HCT116 (cell line): ENCODE data around the gene CTTNBP2. TPM values are rescaled to one million over a fixed set of nuclear protein-coding genes. Genes with fewer than 3 reads are reported as not detected.

Source experiments
- ATAC-seq: fragments of 200-7000 bp; cut with Tn5 transposase; 2 replicates; pipeline ENCODE4 v1.9.1; 2020; ENCODE audit warnings: mild to moderate bottlenecking, moderate library complexity
- BruUV-seq: library from RNA; stranded (reverse); fragments of 400-500 nt; replicated peaks from 2 replicates; lab custom pipeline; 2021; lab: Mats Ljungman, UMichigan
- CTCF ChIA-PET: fragments of 300-600 bp; sonication (Branson Sonifier 250); formaldehyde crosslinking; loops from one replicate; lab custom pipeline; 2021; ENCODE audit warnings: antibody characterized with exemption; lab: Charles Lee
- POLR2A ChIA-PET: fragments of 300-600, 350-600 bp; sonication (Branson Sonifier 250); formaldehyde crosslinking; loops from one replicate; lab custom pipeline; 2021; ENCODE audit warnings: antibody characterized with exemption; lab: Charles Lee
- RAD21 ChIA-PET, 2 experiments: fragments of 300-600 bp; sonication (Branson Sonifier 250); formaldehyde crosslinking; loops; one replicate each; lab custom pipeline; 2023; ENCODE audit warnings: low total read pairs in 2 of 2; ENCODE audit not compliant: uncharacterized antibody in 2 of 2, unreplicated experiment in 2 of 2, low non-redundant PET in 1 of 2; lab: Charles Lee
- DNase-seq: peaks from one replicate; pipeline ENCODE4 v3.0.0-alpha.2; 2010; ENCODE audit warnings: low read depth, low spot score
- H2AFZ ChIP-seq: fragments of 200-600 bp; shearing (Covaris generic), sonication (generic); 2 replicates; pipeline ENCODE4 v1.6.1; 2017; ENCODE audit warnings: low read depth, mixed run types, mixed read lengths, antibody characterized with exemption, low read length; ENCODE audit not compliant: poor library complexity, severe bottlenecking
- H3K27ac ChIP-seq: 2 replicates; pipeline ENCODE4 v1.5.1; 2012; ENCODE audit warnings: low read depth, low read length
- H3K27me3 ChIP-seq: fragments of 200-600 bp; sonication (generic); 2 replicates; pipeline ENCODE4 v1.6.1; 2016; ENCODE audit warnings: mixed run types, low read length, mixed read lengths; ENCODE audit not compliant: insufficient read depth
- H3K36me3 ChIP-seq, 2 experiments: fragments of 200-500 bp in 1 of 2; fragments of 200-600 bp in 1 of 2; sonication (Bioruptor generic) in 1 of 2; sonication (generic) in 1 of 2; 2 replicates each; pipeline versions ENCODE4 v1.5.1 to v1.6.1; 2014 to 2016; ENCODE audit warnings: low read length in 2 of 2, inconsistent platforms in 1 of 2, mixed read lengths in 1 of 2, mixed run types in 1 of 2; ENCODE audit not compliant: insufficient read depth in 2 of 2, control insufficient read depth in 1 of 2
- H3K4me1 ChIP-seq, 2 experiments: fragments of 200-600 bp in 1 of 2; sonication (generic) in 1 of 2; 2 replicates each; pipeline versions ENCODE4 v1.5.1 to v1.6.1; 2012 to 2017; ENCODE audit warnings: low read length in 2 of 2, inconsistent platforms in 1 of 2, mild to moderate bottlenecking in 1 of 2, mixed read lengths in 1 of 2, mixed run types in 1 of 2, moderate library complexity in 1 of 2; ENCODE audit not compliant: insufficient read depth in 2 of 2, control insufficient read depth in 1 of 2
- H3K4me2 ChIP-seq: fragments of 200-600 bp; sonication (generic); 2 replicates; pipeline ENCODE4 v1.6.1; 2017; ENCODE audit warnings: mixed run types, low read length, mixed read lengths
- H3K4me3 ChIP-seq, 2 experiments: fragments of 200-600 bp in 1 of 2; sonication (generic) in 1 of 2; replicated peaks in 1 of 2; 2 replicates each; pipeline ENCODE4 v1.5.1; 2011 to 2016; ENCODE audit warnings: low read length in 2 of 2, control low read depth in 1 of 2, low read depth in 1 of 2, mild to moderate bottlenecking in 1 of 2, mixed read lengths in 1 of 2, mixed run types in 1 of 2
- H3K79me2 ChIP-seq: fragments of 200-600 bp; sonication (generic); 2 replicates; pipeline ENCODE4 v1.6.1; 2017; ENCODE audit warnings: mild to moderate bottlenecking, mixed run types, low read length, moderate library complexity, mixed read lengths; ENCODE audit not compliant: insufficient read depth
- H3K9ac ChIP-seq: fragments of 200-600 bp; sonication (generic); 2 replicates; pipeline ENCODE4 v1.6.1; 2016; ENCODE audit warnings: low read length, mixed read lengths
- H3K9me2 ChIP-seq: fragments of 200-600 bp; sonication (generic), shearing (Covaris generic); 2 replicates; pipeline ENCODE4 v1.6.1; 2017; ENCODE audit warnings: mixed run types, mild to moderate bottlenecking, moderate library complexity; ENCODE audit not compliant: insufficient read depth
- H3K9me3 ChIP-seq, 2 experiments: fragments of 200-500 bp in 1 of 2; fragments of 200-600 bp in 1 of 2; sonication (Bioruptor generic) in 1 of 2; sonication (generic) in 1 of 2; 2 replicates each; pipeline ENCODE4 v1.6.1; 2014 to 2017; ENCODE audit warnings: low read length in 2 of 2, mixed read lengths in 2 of 2, inconsistent platforms in 1 of 2, low read depth in 1 of 2, mild to moderate bottlenecking in 1 of 2, mixed run types in 1 of 2, moderate library complexity in 1 of 2; ENCODE audit not compliant: control insufficient read depth in 1 of 2, insufficient read depth in 1 of 2
- H4K20me1 ChIP-seq: fragments of 200-600 bp; sonication (generic), shearing (Covaris generic); 2 replicates; pipeline ENCODE4 v1.6.1; 2017; ENCODE audit warnings: mixed run types, mild to moderate bottlenecking, moderate library complexity; ENCODE audit not compliant: insufficient read depth
- CBX3 ChIP-seq: IDR thresholded peaks from 2 replicates; pipeline ENCODE4 v1.6.1; 2012; ENCODE audit warnings: low read depth
- CTCF ChIP-seq, 3 experiments: fragments of 200-600 bp in 1 of 3; sonication (generic) in 1 of 3; IDR thresholded peaks in 2 of 3; conservative IDR thresholded peaks in 1 of 3; 2 replicates each; pipeline ENCODE4 v1.5.1; 2012 to 2017; ENCODE audit warnings: low read depth in 2 of 3, low read length in 2 of 3, antibody characterized with exemption in 1 of 3, borderline replicate concordance in 1 of 3, control low read depth in 1 of 3, mild to moderate bottlenecking in 1 of 3, mixed read lengths in 1 of 3, mixed run types in 1 of 3, moderate library complexity in 1 of 3; ENCODE audit not compliant: insufficient read depth in 1 of 3
- EGR1 ChIP-seq: IDR thresholded peaks from 2 replicates; pipeline ENCODE4 v1.6.1; 2012; ENCODE audit warnings: low read depth
- ELF1 ChIP-seq: IDR thresholded peaks from 2 replicates; pipeline ENCODE4 v1.6.1; 2012; ENCODE audit warnings: low read depth, borderline replicate concordance
- EZH2 ChIP-seq: fragments of 200-600 bp; sonication (generic); IDR thresholded peaks from 2 replicates; pipeline ENCODE4 v1.6.1; 2017; ENCODE audit warnings: antibody characterized with exemption, mixed run types
- EZH2phosphoT487 ChIP-seq: fragments of 200-600 bp; IDR thresholded peaks from 2 replicates; pipeline ENCODE4 v1.6.1; 2018; ENCODE audit warnings: antibody characterized with exemption, borderline replicate concordance
- FOSL1 ChIP-seq: IDR thresholded peaks from 2 replicates; pipeline ENCODE4 v1.6.1; 2012; ENCODE audit warnings: low read depth
- POLR2A ChIP-seq: IDR thresholded peaks from 2 replicates; pipeline ENCODE4 v1.7.0; 2011; ENCODE audit warnings: borderline replicate concordance; ENCODE audit not compliant: insufficient read depth, insufficient read length; ENCODE audit errors: extremely low read depth
- POLR2AphosphoS5 ChIP-seq: IDR thresholded peaks from 2 replicates; pipeline ENCODE4 v1.6.1; 2011; ENCODE audit warnings: mild to moderate bottlenecking, low read depth, low read length, moderate library complexity
- SIN3A ChIP-seq: IDR thresholded peaks from 2 replicates; pipeline ENCODE4 v1.6.1; 2012; ENCODE audit warnings: low read depth
- SP1 ChIP-seq: IDR thresholded peaks from 2 replicates; pipeline ENCODE4 v1.6.1; 2012; ENCODE audit warnings: low read depth
- TCF7L2 ChIP-seq: IDR thresholded peaks from 2 replicates; pipeline ENCODE4 v1.7.0; 2011; ENCODE audit warnings: borderline replicate concordance, inconsistent platforms; ENCODE audit not compliant: insufficient read depth, insufficient read length; ENCODE audit errors: extremely low read depth
- intact Hi-C: fragments of 100-400 bp; cut with micrococcal nuclease; formaldehyde crosslinking; loops from 2 replicates; pipeline ENCODE4 v1.10.0; 2022
- total RNA-seq: library from RNA; stranded (reverse); gene quantifications from one replicate; pipeline ENCODE4 v1.2.1, GENCODE V29; 2021; ENCODE audit not compliant: unreplicated experiment
- TF ChIP-seq, protein P1 (sequence below): IDR thresholded peaks from 2 replicates; pipeline ENCODE4 v1.6.1; 2011; ENCODE audit warnings: mild to moderate bottlenecking, low read length, moderate library complexity; ENCODE audit not compliant: insufficient replicate concordance; ENCODE audit errors: extremely low read depth
- TF ChIP-seq, protein P2 (sequence below): IDR thresholded peaks from 2 replicates; pipeline ENCODE4 v1.6.1; 2012

Gene CTTNBP2
- total RNA-seq, 1 experiment from 2014 or later, result 5.4 TPM

DNA sequence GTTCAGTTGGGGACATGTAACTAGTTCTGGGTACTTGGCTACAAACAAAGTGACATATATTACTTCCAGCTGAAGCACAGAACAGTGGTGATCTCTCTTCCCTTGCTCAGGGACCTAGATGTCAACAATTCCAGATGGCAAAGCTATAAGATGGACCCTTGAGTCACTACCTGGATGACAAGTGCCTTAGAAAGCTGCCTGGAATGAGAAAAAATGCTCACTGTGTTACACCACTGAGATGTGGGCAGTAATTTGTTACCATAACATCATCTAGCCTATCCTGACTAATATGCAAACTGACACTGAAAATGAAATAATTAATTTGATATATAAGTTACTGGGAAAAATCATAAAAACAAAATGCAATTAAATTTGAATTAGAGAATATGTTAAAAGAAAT is 16.4 kb upstream of the CTTNBP2 start:
- Histone ChIP-seq H4K20me1 (no peaks in the 10 kb centered on the region), H3K9me3 (no peaks in the 10 kb centered on the region), H3K4me3 (no peak overlapping the region), H3K36me3 (no peaks in the 10 kb centered on the region), H3K79me2 (no peaks in the 10 kb centered on the region), H3K4me2 (no peak overlapping the region), H3K9me2 (no peaks in the 10 kb centered on the region), H2AFZ (no peak overlapping the region), H3K27ac (no peak overlapping the region), H3K4me1 (no peaks in the 10 kb centered on the region)
- CTCF ChIA-PET, result no interaction called here
- RAD21 ChIA-PET, result no interaction called here
- POLR2A ChIA-PET, result no interaction called here
- intact Hi-C loops, result no loop called here
- TF ChIP-seq, protein P1, sequence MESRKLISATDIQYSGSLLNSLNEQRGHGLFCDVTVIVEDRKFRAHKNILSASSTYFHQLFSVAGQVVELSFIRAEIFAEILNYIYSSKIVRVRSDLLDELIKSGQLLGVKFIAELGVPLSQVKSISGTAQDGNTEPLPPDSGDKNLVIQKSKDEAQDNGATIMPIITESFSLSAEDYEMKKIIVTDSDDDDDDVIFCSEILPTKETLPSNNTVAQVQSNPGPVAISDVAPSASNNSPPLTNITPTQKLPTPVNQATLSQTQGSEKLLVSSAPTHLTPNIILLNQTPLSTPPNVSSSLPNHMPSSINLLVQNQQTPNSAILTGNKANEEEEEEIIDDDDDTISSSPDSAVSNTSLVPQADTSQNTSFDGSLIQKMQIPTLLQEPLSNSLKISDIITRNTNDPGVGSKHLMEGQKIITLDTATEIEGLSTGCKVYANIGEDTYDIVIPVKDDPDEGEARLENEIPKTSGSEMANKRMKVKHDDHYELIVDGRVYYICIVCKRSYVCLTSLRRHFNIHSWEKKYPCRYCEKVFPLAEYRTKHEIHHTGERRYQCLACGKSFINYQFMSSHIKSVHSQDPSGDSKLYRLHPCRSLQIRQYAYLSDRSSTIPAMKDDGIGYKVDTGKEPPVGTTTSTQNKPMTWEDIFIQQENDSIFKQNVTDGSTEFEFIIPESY, result no peak
- TF ChIP-seq ELF1 (no peak), CBX3 (no peak)
- TF ChIP-seq, all 23 proteins: peak for 0
- DNase-seq (no peak), ATAC-seq (no peak)
- Histone ChIP-seq H3K27me3 (no peaks in the 10 kb centered on the region), H3K9ac (no peak overlapping the region)
- no TSS peak for BruUV-seq

DNA sequence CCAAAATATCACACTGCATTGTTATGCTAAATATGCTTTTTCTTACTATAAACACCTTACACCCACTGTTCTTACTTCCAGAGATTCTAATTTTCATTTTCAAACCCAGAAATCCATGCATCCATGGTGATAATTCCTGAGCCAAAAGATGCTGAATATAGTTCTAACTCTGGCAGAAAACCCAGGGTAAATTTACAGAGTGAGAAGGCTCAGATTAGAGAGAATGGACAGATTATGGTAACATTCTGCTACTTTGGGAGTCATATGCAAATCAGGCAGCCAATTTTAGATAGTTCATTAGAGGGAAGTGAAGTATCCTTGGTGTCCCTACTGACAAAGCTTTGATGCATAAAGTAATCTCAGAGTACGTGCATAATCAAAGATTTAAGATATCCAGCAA is 15.4 kb upstream of the CTTNBP2 start:
- no peak overlapping the region for H3K27ac ChIP-seq
- no peaks in the 10 kb centered on the region for H4K20me1 ChIP-seq
- H3K9me3 ChIP-seq, result no peaks in the 10 kb centered on the region
- ChIA-PET POLR2A (no interaction called here), RAD21 (no interaction called here), CTCF (no interaction called here)
- intact Hi-C loops, result no loop called here
- H3K4me1 ChIP-seq, result no peaks in the 10 kb centered on the region
- H2AFZ ChIP-seq, result no peak overlapping the region
- H3K27me3 ChIP-seq, result no peaks in the 10 kb centered on the region
- no peak overlapping the region for H3K4me2 ChIP-seq
- no peaks in the 10 kb centered on the region for H3K9me2 ChIP-seq
- no peaks in the 10 kb centered on the region for H3K36me3 ChIP-seq
- ATAC-seq (no peak), DNase-seq (no peak)
- H3K79me2 ChIP-seq, result no peaks in the 10 kb centered on the region
- no TSS peak for BruUV-seq
- H3K9ac ChIP-seq, result no peak overlapping the region
- H3K4me3 ChIP-seq, result no peak overlapping the region
- no peak for TF ChIP-seq FOSL1
- no peak for TF ChIP-seq POLR2A
- no peak for TF ChIP-seq SIN3A
- no peak for TF ChIP-seq EGR1
- TF ChIP-seq EZH2, result no peak
- TF ChIP-seq, protein P2, sequence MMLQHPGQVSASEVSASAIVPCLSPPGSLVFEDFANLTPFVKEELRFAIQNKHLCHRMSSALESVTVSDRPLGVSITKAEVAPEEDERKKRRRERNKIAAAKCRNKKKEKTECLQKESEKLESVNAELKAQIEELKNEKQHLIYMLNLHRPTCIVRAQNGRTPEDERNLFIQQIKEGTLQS, result no peak
- no peak for TF ChIP-seq EZH2phosphoT487
- no peak for TF ChIP-seq TCF7L2
- no peak for TF ChIP-seq SP1
- TF ChIP-seq POLR2AphosphoS5, result no peak
- TF ChIP-seq, protein P1, result no peak
- no peak for TF ChIP-seq CTCF (IDR thresholded peaks at IDR 0.05 in 2 of 3, conservative IDR thresholded peaks at IDR 0.05 in 1 of 3; ENCODE audit: borderline replicate concordance in 1 of 3, insufficient read depth in 1 of 3, low read depth in 2 of 3, low read length in 2 of 3)
